K562 (cell line): ENCODE results near the gene PRAMEF1. TPM values are rescaled to one million over a fixed set of nuclear protein-coding genes. Genes with fewer than 3 reads are reported as not detected.

Source experiments
- ARID1B ChIP-seq: fragments of 450-650 bp; IDR thresholded peaks from 2 replicates; pipeline ENCODE4 v1.6.1; 2016; ENCODE audit warnings: antibody characterized with exemption, mild to moderate bottlenecking, inconsistent platforms
- ATF3 ChIP-seq, 2 experiments: fragments of 450-650 bp in 1 of 2; sonication (generic) in 1 of 2; formaldehyde crosslinking in 1 of 2; IDR thresholded peaks in 1 of 2; conservative IDR thresholded peaks in 1 of 2; 2 replicates each; pipeline versions ENCODE4 v1.6.1 to v1.8.1; 2016 to 2023; ENCODE audit warnings: mild to moderate bottlenecking in 2 of 2, moderate library complexity in 2 of 2, inconsistent platforms in 1 of 2, missing genetic modification reagents in 1 of 2
- CHCHD3 ChIP-seq: fragments of 250-450 bp; sonication (Bioruptor Pico); IDR thresholded peaks from 2 replicates; pipeline ENCODE4 v2.1.2; 2022; ENCODE audit warnings: mild to moderate bottlenecking
- CREM ChIP-seq: IDR thresholded peaks from 2 replicates; pipeline ENCODE4 v1.6.1; 2014; ENCODE audit warnings: antibody characterized with exemption, low read depth
- ELF1 ChIP-seq: fragments of 200-800 bp; sonication (Bioruptor generic); IDR thresholded peaks from 2 replicates; pipeline ENCODE4 v1.6.1; 2016; ENCODE audit warnings: missing genetic modification characterization, missing compliant biosample characterization
- HNRNPL ChIP-seq: fragments of 200-400 bp; formaldehyde crosslinking; IDR thresholded peaks from 2 replicates; pipeline ENCODE4 v1.6.1; 2017; ENCODE audit warnings: low read depth, mild to moderate bottlenecking, low read length
- JUND ChIP-seq, 2 experiments: IDR thresholded peaks; 2 replicates in 1 of 2; 3 replicates in 1 of 2; pipeline ENCODE4 v1.6.1; 2011; ENCODE audit warnings: borderline replicate concordance in 2 of 2, low read depth in 2 of 2, low read length in 2 of 2, improper control_type of control experiment in 1 of 2, missing biosample characterization in 1 of 2, missing genetic modification characterization in 1 of 2, missing genetic modification reagents in 1 of 2
- KAT8 ChIP-seq: fragments of 450-650 bp; IDR thresholded peaks from 2 replicates; pipeline ENCODE4 v1.6.1; 2016; ENCODE audit warnings: low read depth, mild to moderate bottlenecking
- MAFF ChIP-seq: IDR thresholded peaks from 2 replicates; pipeline ENCODE4 v1.6.1; 2012; ENCODE audit warnings: low read length, improper control_type of control experiment
- MEIS2 ChIP-seq: fragments of 450-650 bp; IDR thresholded peaks from 2 replicates; pipeline ENCODE4 v1.6.1; 2014; ENCODE audit warnings: mild to moderate bottlenecking; ENCODE audit not compliant: partially characterized antibody
- MLLT1 ChIP-seq, 2 experiments: fragments of 450-650 bp; IDR thresholded peaks; 2 replicates each; pipeline ENCODE4 v1.6.1; 2016
- MTA3 ChIP-seq: fragments of 450-650 bp; formaldehyde crosslinking; IDR thresholded peaks from 2 replicates; pipeline ENCODE4 v1.6.1; 2017; ENCODE audit warnings: mild to moderate bottlenecking, borderline replicate concordance
- NCOA2 ChIP-seq, 2 experiments: fragments of 450-650 bp; IDR thresholded peaks; 2 replicates each; pipeline ENCODE4 v1.6.1; 2018; ENCODE audit warnings: mild to moderate bottlenecking in 2 of 2, moderate library complexity in 1 of 2; ENCODE audit not compliant: partially characterized antibody in 2 of 2
- NR2C2 ChIP-seq, 2 experiments: fragments of 200-800 bp in 1 of 2; sonication (Bioruptor generic) in 1 of 2; sonication (generic) in 1 of 2; formaldehyde crosslinking in 1 of 2; IDR thresholded peaks; 2 replicates each; pipeline versions ENCODE4 v1.6.1 to v1.8.0; 2016 to 2022; ENCODE audit warnings: mild to moderate bottlenecking in 1 of 2, missing compliant biosample characterization in 1 of 2, missing genetic modification characterization in 1 of 2, missing genetic modification reagents in 1 of 2
- SIN3B ChIP-seq: fragments of 450-650 bp; IDR thresholded peaks from 2 replicates; pipeline ENCODE4 v1.6.1; 2017; ENCODE audit warnings: low read depth, mild to moderate bottlenecking, moderate library complexity
- SLC30A9 ChIP-seq: fragments of 250-450 bp; sonication (Bioruptor Pico); IDR thresholded peaks from 2 replicates; pipeline ENCODE4 v1.8.0; 2022; ENCODE audit warnings: mild to moderate bottlenecking, moderate library complexity
- SOX6 ChIP-seq: fragments of 450-650 bp; IDR thresholded peaks from 2 replicates; pipeline ENCODE4 v1.6.1; 2014; ENCODE audit warnings: mild to moderate bottlenecking
- SRF ChIP-seq, 2 experiments: fragments of 250-450, 450-650 bp in 1 of 2; sonication (Bioruptor Pico) in 1 of 2; sonication (generic) in 1 of 2; formaldehyde crosslinking; IDR thresholded peaks; 2 replicates each; pipeline versions ENCODE4 v1.5.0 to v1.5.1; 2020 to 2022; ENCODE audit warnings: mild to moderate bottlenecking in 1 of 2, missing genetic modification reagents in 1 of 2
- UBTF ChIP-seq, 2 experiments: IDR thresholded peaks; 2 replicates each; pipeline ENCODE4 v1.6.1; 2012; ENCODE audit warnings: improper control_type of control experiment in 2 of 2, low read depth in 2 of 2, low read length in 2 of 2, borderline replicate concordance in 1 of 2
- ZNF395 ChIP-seq: fragments of 200-800 bp; sonication (Bioruptor generic); IDR thresholded peaks from 2 replicates; pipeline ENCODE4 v1.6.1; 2017; ENCODE audit warnings: missing genetic modification characterization, missing compliant biosample characterization
- polyA plus RNA-seq, 8 experiments: library from polyadenylated mRNA; depleted of rRNA in 4 of 8; stranded (reverse) in 5 of 8; unstranded in 3 of 8; fragments of >200 nt; fragmentation: Nextera tagmentation in 2 of 8; fragmentation: Illumina TruSeq in 1 of 8; extraction: Ambion mirVana in 2 of 8; extraction: Trizol in 1 of 8; gene quantifications; 2 replicates each; pipeline versions ENCODE4 v1.2.1 to v1.2.3, GENCODE V29; 2011 to 2014; ENCODE audit warnings: inconsistent platforms in 1 of 8, missing spikeins in 1 of 8
- total RNA-seq, 7 experiments: library from RNA; depleted of rRNA in 6 of 7; stranded (reverse); fragments of >200 nt in 6 of 7; fragmentation: Illumina TruSeq in 2 of 7; extraction: Trizol in 2 of 7; gene quantifications; 2 replicates each; pipeline versions ENCODE4 v1.2.1 to v1.2.3, GENCODE V29; 2011 to 2021; ENCODE audit warnings: low replicate concordance in 1 of 7

PRAMEF1 gene
- total and polyA plus RNA-seq, 9 of the 15 experiments (the other 6 are each of a cell fraction or from before 2014, with no cell fraction given) = not detected

- TF ChIP-seq MTA3 (peak; percentile 29; the same call in 1 of the 2 replicates), SRF (CRISPR knock-in tag; IDR thresholded peaks at IDR 0.05) (0 out of 4 replicates have a peak, but pooled peaks of 1 of the 2 experiments have one; percentile 20), CHCHD3 (CRISPR knock-in tag) (no peak), HNRNPL (no peak), ZNF395 (CRISPR knock-in tag) (no peak), MAFF (peak; percentile 74), SIN3B (no peak), ARID1B (peak; percentile 67), KAT8 (no peak), MEIS2 (peak; percentile 20), JUND (IDR thresholded peaks at IDR 0.05; ENCODE audit: borderline replicate concordance, low read depth, low read length) (peak; percentile 83), JUND (tag; IDR thresholded peaks at IDR 0.05; ENCODE audit: borderline replicate concordance, low read depth, low read length) (peak; percentile 84; the same call in 1 of the 3 replicates), NCOA2 (IDR thresholded peaks at IDR 0.05; ENCODE audit: partially characterized antibody in 2 of 2) (no peak), SLC30A9 (CRISPR knock-in tag) (no peak), CREM (no peak), NR2C2 (CRISPR knock-in tag; IDR thresholded peaks at IDR 0.05) (no peak), NR2C2 (tag; IDR thresholded peaks at IDR 0.05) (no peak), UBTF (IDR thresholded peaks at IDR 0.05; ENCODE audit: borderline replicate concordance in 1 of 2, low read depth in 2 of 2, low read length in 2 of 2) (no peak), SOX6 (0 out of 2 replicates have a peak, but pooled peaks have one; percentile 57), ELF1 (no peak), MLLT1 (IDR thresholded peaks at IDR 0.05) (no peak), ATF3 (IDR thresholded peaks at IDR 0.05) (peak; percentile 79), ATF3 (CRISPR knock-in tag; conservative IDR thresholded peaks at IDR 0.05) (no peak)
Measured at GRCh38 chr1:12810691-12811408, 19.7 kb downstream of the PRAMEF1 start (continued).
